SK-N-MC (cell line): ENCODE results near the gene OSCAR.
"Not testable (repeated sequence)": the region's sequence is repeated elsewhere in the genome, so short reads cannot be mapped to it uniquely, and the experiment has no call there.

ENCODE experiments used
- DNase-seq: peaks from one replicate; pipeline ENCODE4 v3.0.0-alpha.2; 2011; ENCODE audit warnings: low read depth, low spot score
- H3K27ac ChIP-seq: fragments of 200-600 bp; sonication (generic); 2 replicates; pipeline ENCODE4 v1.5.1; 2016; ENCODE audit warnings: mixed run types
- H3K36me3 ChIP-seq: fragments of 200-600 bp; sonication (generic); 2 replicates; pipeline ENCODE4 v1.6.1; 2017; ENCODE audit warnings: antibody characterized with exemption, low read length, mixed read lengths; ENCODE audit not compliant: insufficient read depth
- H3K4me3 ChIP-seq: fragments of 200-600 bp; sonication (generic); 2 replicates; pipeline ENCODE4 v1.5.1; 2016
- H3K9ac ChIP-seq: fragments of 200-600 bp; sonication (generic); 2 replicates; pipeline ENCODE4 v1.8.0; 2017; ENCODE audit warnings: mixed run types, mixed read lengths; ENCODE audit not compliant: insufficient read length
- H3K9me3 ChIP-seq: fragments of 200-600 bp; sonication (generic); 2 replicates; pipeline ENCODE4 v1.6.1; 2017; ENCODE audit warnings: low read depth, mild to moderate bottlenecking, antibody characterized with exemption, low read length, moderate library complexity, mixed read lengths
- EZH2 ChIP-seq: fragments of 200-600 bp; sonication (generic); IDR thresholded peaks from one replicate; pipeline ENCODE4 v1.6.1; 2017; ENCODE audit warnings: antibody characterized with exemption
- FOXP2 ChIP-seq: optimal IDR thresholded peaks from 2 replicates; pipeline ENCODE3; 2011; ENCODE audit warnings: mild to moderate bottlenecking, moderate library complexity; ENCODE audit not compliant: insufficient read depth; ENCODE audit errors: extremely low read length, control extremely low read depth
- POLR2AphosphoS5 ChIP-seq: IDR thresholded peaks from 2 replicates; pipeline ENCODE4 v1.6.1; 2012; ENCODE audit warnings: mild to moderate bottlenecking, low read depth, low read length, borderline replicate concordance

The OSCAR gene

DNA sequence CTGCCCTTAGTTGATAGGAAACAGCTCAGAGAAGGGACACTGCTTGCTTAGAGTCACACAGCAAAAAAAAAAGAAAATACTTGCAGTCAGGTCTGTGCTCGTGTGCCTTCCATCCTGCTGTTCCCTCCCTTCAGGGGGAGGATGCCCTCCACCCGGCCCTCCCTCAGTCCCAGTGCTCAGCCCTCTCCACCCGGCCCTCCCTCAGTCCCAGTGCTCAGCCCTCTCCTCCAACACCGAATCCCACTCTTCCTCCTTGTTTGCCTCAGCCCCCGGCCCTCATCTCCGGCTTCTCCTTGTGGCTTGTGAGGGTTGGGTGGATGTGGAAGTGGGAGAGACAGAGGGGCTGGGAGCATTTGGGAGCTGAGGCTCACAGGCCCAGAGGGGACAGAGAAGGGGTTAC is 9.0 kb upstream of the OSCAR start:
- DNase-seq: no peak
- H3K4me3 ChIP-seq: no peak overlapping the region
- H3K36me3 ChIP-seq: peaks cover 36% of the 10 kb centered on the region; the same call in 1 of the 2 replicates
- H3K9me3 ChIP-seq: no peaks in the 10 kb centered on the region
- no peak overlapping the region for H3K27ac ChIP-seq
- no peak for TF ChIP-seq EZH2
- no peak for TF ChIP-seq FOXP2
- TF ChIP-seq POLR2AphosphoS5: no peak
- no peak overlapping the region for H3K9ac ChIP-seq

- H3K4me3 ChIP-seq: no peak overlapping the region
- TF ChIP-seq FOXP2 (no peak), EZH2 (no peak), POLR2AphosphoS5 (no peak)
- peaks cover 36% of the 10 kb centered on the region; the same call in 1 of the 2 replicates for H3K36me3 ChIP-seq
- H3K27ac ChIP-seq: no peak overlapping the region
- H3K9ac ChIP-seq: no peak overlapping the region
- no peaks in the 10 kb centered on the region for H3K9me3 ChIP-seq
- no peak for DNase-seq
These were observed 7.9 kb upstream of the OSCAR start for GRCh38 chr19:54108496-54108895.

- no peak overlapping the region for H3K4me3 ChIP-seq
- H3K36me3 ChIP-seq: peaks cover 36% of the 10 kb centered on the region; the same call in 1 of the 2 replicates
- DNase-seq: no peak
- no peak for TF ChIP-seq POLR2AphosphoS5
- no peak for TF ChIP-seq EZH2
- no peak for TF ChIP-seq FOXP2
- H3K27ac ChIP-seq: no peak overlapping the region
- no peaks in the 10 kb centered on the region for H3K9me3 ChIP-seq
- H3K9ac ChIP-seq: no peak overlapping the region
These were observed 7.4 kb upstream of the OSCAR start for GRCh38 chr19:54107876-54108490.

DNA sequence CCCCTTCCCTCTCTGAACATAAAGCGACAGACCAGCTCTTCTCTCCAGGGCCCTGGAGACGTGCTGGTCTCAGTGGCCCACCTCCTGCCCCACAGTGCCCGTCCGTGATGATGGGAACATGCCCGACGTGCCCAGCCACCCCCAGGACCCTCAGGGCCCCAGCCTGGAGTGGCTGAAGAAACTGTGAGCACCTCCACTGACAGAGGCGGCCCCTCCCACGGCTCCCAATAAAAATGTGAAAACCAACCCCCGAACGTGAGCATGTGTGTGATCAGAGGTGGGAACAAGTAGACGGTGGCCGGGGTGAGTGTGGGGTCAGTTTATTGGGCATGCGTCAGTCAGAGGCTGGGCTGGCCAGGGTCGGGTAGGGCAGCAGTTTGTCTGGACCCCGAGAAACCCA is 6.1 kb upstream of the OSCAR start:
- Histone ChIP-seq H3K9me3 (no peaks in the 10 kb centered on the region), H3K36me3 (peaks cover 36% of the 10 kb centered on the region; the same call in 1 of the 2 replicates), H3K27ac (no peak overlapping the region), H3K4me3 (no peak overlapping the region), H3K9ac (no peak overlapping the region)
- no peak for TF ChIP-seq EZH2
- no peak for TF ChIP-seq POLR2AphosphoS5
- TF ChIP-seq FOXP2: no peak
- DNase-seq: no peak

GRCh38 chr19:54105796-54106195 is 5.2 kb upstream of the OSCAR start:
- TF ChIP-seq POLR2AphosphoS5 (no peak), EZH2 (no peak), FOXP2 (no peak)
- H3K36me3 ChIP-seq: peaks cover 33% of the 10 kb centered on the region; the same call in 1 of the 2 replicates

GRCh38 chr19:54104998-54105715 is 4.6 kb upstream of the OSCAR start:
- no peak overlapping the region for H3K27ac ChIP-seq
- H3K9ac ChIP-seq: no peak overlapping the region
- no peak overlapping the region for H3K4me3 ChIP-seq
- TF ChIP-seq EZH2 (no peak), POLR2AphosphoS5 (no peak), FOXP2 (no peak)
- no peak for DNase-seq
- peaks cover 29% of the 10 kb centered on the region; the same call in 1 of the 2 replicates for H3K36me3 ChIP-seq
- no peaks in the 10 kb centered on the region for H3K9me3 ChIP-seq

More at GRCh38 chr19:54105796-54106195, 5.2 kb upstream of the OSCAR start:
- Histone ChIP-seq H3K27ac (no peak overlapping the region), H3K9ac (no peak overlapping the region), H3K9me3 (no peaks in the 10 kb centered on the region), H3K4me3 (no peak overlapping the region)
- no peak for DNase-seq

- Histone ChIP-seq H3K27ac (no peak within 1 kb of the TSS), H3K36me3 (peaks cover 10% of the 10 kb centered on the region; the same call in 1 of the 2 replicates), H3K9me3 (no peaks in the 10 kb centered on the region), H3K9ac (peak within 1 kb of the TSS; percentile 86), H3K4me3 (peak within 1 kb of the TSS; percentile 89)
- peak; percentile 79 for DNase-seq
- TF ChIP-seq POLR2AphosphoS5: peak; percentile 97
- no peak for TF ChIP-seq FOXP2
- no peak for TF ChIP-seq EZH2
These were observed 2.0 kb upstream of the OSCAR start, which contains the start of gene NDUFA3 for GRCh38 chr19:54102421-54103169. NDUFA3 (plus strand) TSS chr19:54102855; CDS start chr19:54102879, 24 bp downstream.

DNA sequence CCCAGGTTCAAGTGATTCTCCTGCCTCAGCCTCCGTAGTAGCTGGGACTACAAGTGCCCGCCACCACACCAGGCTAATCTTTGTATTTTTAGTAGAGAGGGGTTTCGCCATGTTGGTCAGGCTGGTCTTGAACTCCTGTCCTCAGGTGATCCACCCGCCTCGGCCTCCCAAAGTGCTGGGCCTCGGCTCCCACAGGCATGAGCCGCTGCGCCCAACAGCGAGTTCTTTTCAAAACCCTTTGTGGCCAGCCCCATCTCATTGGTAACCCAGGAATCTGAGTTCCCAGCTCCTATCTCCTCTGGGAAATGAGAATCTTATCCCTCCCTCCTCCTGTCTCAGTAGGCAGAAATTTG is 724 bp downstream of the OSCAR start:
- H3K36me3 ChIP-seq, DNase-seq, H3K4me3 ChIP-seq, H3K9me3 ChIP-seq, H3K9ac ChIP-seq, H3K27ac ChIP-seq: not testable (repeated sequence)
